Peyer's patch (tissue), 4 donors: ENCODE data around the gene TNRC6B.

Experiments
- CTCF ChIP-seq, 6 experiments: fragments of 450-650 bp in 4 of 6; fragments of 200-600 bp in 2 of 6; sonication (generic) in 1 of 6; IDR thresholded peaks; one replicate each; pipeline ENCODE4 v1.5.1; 2017 to 2019; ENCODE audit warnings: antibody characterized with exemption in 6 of 6, mild to moderate bottlenecking in 3 of 6, moderate library complexity in 1 of 6
- POLR2A ChIP-seq, 2 donors: fragments of 450-650 bp; IDR thresholded peaks; one replicate each; pipeline ENCODE4 v1.5.1; 2017; ENCODE audit warnings: antibody characterized with exemption in 2 of 2, mild to moderate bottlenecking in 2 of 2, moderate library complexity in 2 of 2

DNA sequence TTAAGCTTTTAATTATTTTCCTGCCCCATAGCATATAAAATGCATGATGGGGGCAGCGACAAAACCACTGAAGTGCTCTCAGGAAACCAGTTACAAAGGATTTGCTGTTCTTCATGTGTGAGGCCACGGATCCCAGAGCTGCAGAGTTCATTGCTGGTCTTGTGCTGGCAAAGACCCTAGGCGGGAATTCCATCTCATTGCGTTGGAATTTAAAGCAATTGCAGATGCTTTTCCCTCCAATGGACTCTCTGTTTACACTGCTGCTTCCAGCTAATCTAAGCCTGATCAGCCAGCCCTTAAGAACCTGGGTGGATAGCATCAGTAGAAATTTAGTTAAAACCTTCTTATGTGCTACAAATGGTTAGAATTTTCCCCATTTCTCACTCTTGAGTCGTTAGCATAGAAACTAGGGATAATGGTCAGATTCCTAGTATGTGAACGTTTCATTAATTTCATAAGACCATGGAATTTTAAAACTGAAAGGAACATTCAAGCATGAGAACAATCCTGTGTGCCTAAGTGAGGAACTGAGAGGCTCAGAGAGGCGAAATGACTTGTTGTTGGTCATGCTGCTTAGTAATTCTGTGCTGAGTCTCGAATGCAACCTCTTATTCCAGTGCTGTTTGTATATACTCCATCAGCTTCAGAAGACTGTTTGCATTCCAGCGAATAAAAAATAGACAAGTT is 132.5 kb downstream of the TNRC6B start:
- TF ChIP-seq CTCF (IDR thresholded peaks at IDR 0.05) (no peak), POLR2A (IDR thresholded peaks at IDR 0.05) (no peak)
